IPS-18a (cell line): ENCODE measurements around the gene DUSP23.

Experiments used
- H3K27ac ChIP-seq: one replicate; pipeline ENCODE4 v1.5.1; 2013; ENCODE audit warnings: low read length
- H3K27me3 ChIP-seq: one replicate; pipeline ENCODE4 v1.6.1; 2013; ENCODE audit warnings: mild to moderate bottlenecking, low read length; ENCODE audit not compliant: control insufficient read depth, insufficient read depth
- H3K36me3 ChIP-seq: one replicate; pipeline ENCODE4 v1.6.1; 2013; ENCODE audit warnings: low read depth, low read length; ENCODE audit not compliant: control insufficient read depth
- H3K4me1 ChIP-seq: one replicate; pipeline ENCODE4 v1.6.1; 2013; ENCODE audit warnings: low read depth, low read length; ENCODE audit not compliant: control insufficient read depth
- H3K4me3 ChIP-seq: one replicate; pipeline ENCODE4 v1.5.1; 2013; ENCODE audit warnings: low read length
- H3K9ac ChIP-seq: one replicate; pipeline ENCODE4 v1.6.1; 2013; ENCODE audit warnings: mild to moderate bottlenecking, low read length, moderate library complexity
- H3K9me3 ChIP-seq: one replicate; pipeline ENCODE4 v1.6.1; 2013; ENCODE audit warnings: low read depth, low read length; ENCODE audit not compliant: control insufficient read depth

DUSP23 gene

DNA sequence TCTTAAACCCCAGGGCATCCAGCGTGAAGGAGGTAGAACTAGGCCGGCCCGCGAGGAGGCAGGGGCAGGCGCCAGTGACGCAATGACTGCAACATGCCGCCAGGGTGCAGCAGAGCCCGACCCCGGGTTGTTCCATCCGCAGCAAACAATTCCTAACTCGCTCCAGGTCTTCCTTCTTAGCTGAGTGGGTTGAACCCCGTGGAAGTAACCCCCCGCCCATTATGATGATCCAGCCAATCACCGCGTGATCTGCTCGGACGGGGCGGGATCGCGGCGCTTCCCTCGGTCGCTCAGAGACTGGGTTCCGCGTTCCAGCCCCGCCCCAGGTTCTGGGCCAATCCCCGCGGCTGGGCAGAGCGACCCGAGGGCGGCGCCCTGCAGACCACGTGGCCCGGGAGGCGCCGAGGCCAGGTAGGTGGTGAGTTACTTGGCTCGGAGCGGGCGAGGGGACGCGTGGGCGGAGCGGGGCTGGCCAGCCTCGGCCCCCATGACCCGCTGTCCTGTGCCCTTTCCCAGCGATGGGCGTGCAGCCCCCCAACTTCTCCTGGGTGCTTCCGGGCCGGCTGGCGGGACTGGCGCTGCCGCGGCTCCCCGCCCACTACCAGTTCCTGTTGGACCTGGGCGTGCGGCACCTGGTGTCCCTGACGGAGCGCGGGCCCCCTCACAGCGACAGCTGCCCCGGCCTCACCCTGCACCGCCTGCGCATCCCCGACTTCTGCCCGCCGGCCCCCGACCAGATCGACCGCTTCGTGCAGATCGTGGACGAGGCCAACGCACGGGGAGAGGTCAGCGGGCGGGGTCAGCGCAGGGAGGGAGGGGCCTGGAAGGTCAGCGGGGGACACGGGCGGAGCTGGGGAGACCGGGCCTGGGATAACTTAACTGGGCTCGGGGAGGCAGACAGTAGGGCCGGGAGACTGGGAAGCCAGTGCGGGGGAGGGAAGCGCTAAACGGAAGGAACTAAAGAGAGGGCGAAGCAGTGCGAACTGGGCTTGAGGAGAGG is at the start of gene DUSP23:
DUSP23 (plus strand) TSS at position 380 of the 1,000 bp plus-strand sequence; CDS start at position 519, 139 bp downstream.
- H3K4me3 ChIP-seq = peak within 1 kb of the TSS; percentile 63
- H3K9ac ChIP-seq = peak within 1 kb of the TSS; percentile 8
- no peak within 1 kb of the TSS for H3K27ac ChIP-seq

DNA sequence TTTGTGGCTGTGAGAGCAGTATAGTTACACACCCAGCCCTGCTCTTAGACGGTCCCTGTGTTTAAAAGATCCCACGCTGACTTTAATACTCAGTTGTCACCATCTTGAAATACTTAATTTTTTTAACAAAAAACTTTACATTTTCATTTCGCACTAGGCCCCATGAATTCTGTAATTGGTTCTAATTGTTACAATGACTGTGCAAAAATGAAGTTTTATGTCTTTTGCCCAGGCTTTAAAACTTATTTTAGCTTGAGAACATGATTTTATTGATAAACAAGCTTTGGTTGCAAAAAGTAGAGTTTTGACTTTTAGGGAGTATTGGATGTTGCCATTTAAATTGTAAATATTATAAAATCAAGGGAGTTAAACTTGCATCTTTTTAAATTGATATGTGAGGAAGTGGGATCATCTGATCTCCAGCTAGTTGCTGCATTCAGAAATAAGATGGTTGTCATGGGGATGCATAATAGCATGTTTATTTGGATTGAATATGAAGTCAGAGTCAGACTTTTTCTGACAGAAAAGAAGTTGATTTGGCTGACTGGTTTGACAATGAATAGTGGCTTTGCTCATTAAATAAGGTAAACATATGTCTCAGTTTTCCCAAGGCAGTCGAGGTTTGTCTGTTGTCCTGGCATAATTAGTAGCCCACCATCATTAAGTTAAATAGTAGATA is 43.4 kb upstream of the DUSP23 start:
- Histone ChIP-seq H3K4me1 (no peaks in the 10 kb centered on the region), H3K9ac (no peak overlapping the region), H3K4me3 (no peak overlapping the region), H3K27ac (no peak overlapping the region), H3K9me3 (no peaks in the 10 kb centered on the region), H3K27me3 (no peaks in the 10 kb centered on the region), H3K36me3 (no peaks in the 10 kb centered on the region)

More for the DNA sequence above, at the start of gene DUSP23:
- H3K36me3 ChIP-seq = no peaks in the 10 kb centered on the region
- peaks cover 4% of the 10 kb centered on the region for H3K27me3 ChIP-seq
- no peaks in the 10 kb centered on the region for H3K9me3 ChIP-seq
- peaks cover 13% of the 10 kb centered on the region for H3K4me1 ChIP-seq

DNA sequence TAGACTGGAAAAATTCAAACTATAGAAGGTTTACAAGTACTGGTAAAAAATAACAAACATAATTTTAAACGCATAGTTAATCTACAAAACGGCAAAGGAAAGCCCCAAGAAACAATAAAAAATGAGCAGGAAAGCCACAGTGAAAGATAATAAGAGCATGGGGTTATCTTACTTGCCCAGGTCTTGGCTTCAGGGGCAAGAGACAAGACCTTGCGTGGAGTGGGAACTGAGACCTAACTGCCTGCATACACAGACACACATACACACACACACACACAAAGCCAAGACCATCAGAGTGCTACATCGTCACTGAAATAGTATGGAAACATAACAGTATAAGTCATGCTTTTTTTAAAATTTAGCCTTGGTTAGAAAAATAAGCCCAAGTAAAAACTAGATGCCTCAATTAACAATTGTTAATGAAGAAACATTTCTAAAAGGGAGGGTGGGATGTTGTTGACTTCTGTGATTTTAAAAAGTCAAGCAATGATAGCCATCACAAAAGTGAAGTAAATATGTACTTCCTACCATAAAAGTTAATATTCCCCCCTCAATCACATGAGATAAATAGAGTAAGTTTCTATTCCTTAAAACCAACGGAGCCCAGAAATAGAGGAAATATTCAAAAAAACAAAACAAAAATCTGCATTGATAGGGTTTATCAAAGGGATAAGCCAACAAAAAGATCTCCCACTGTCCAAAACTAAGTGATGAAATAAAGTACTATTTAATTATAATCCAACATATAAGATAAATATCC is 36.9 kb upstream of the DUSP23 start:
- Histone ChIP-seq H3K9ac (no peak overlapping the region), H3K4me1 (no peaks in the 10 kb centered on the region), H3K36me3 (no peaks in the 10 kb centered on the region), H3K9me3 (no peaks in the 10 kb centered on the region), H3K27me3 (no peaks in the 10 kb centered on the region), H3K27ac (no peak overlapping the region), H3K4me3 (no peak overlapping the region)

DNA sequence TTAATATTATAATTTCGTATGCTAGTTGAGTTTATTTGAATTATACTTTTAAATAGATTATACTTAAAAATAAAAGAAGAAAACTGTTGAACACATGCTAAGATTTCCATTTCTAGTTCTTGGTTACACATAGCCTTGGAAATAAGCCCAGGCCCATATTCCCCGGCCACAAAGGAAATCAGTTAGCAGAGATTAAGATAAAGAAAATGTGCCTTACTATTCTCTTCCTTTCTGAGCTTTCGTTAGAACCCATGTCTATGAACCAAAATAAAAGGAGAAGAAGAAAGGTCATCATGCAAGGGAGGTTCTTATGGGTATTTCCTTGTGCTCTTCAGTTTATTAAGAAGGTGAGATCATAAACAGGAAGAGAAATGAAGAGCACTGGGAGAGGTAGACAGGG is 34.1 kb upstream of the DUSP23 start:
- H3K9me3 ChIP-seq = no peaks in the 10 kb centered on the region
- no peaks in the 10 kb centered on the region for H3K36me3 ChIP-seq
- H3K27ac ChIP-seq = no peak overlapping the region
- no peaks in the 10 kb centered on the region for H3K27me3 ChIP-seq
- no peaks in the 10 kb centered on the region for H3K4me1 ChIP-seq
- no peak overlapping the region for H3K9ac ChIP-seq
- H3K4me3 ChIP-seq = no peak overlapping the region

DNA sequence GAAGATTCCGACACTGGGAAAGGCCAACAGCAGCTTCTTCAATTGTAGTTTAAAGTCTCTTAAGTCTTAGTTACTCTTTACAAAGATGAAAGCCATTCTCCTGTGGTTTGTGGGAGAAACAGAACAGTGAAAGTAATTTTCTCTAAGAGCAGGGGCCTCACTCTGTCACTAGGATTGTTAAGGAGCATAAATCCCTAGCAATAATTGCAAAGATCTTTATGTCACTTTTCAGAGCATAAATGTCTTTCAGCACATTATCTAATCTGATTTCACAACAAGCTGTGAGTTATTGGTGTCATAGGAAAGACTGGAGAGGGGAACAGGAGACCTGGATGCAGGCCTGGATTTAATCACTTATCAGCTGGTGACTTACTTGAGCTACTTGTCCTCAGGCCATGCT is 32.4 kb upstream of the DUSP23 start:
- H3K36me3 ChIP-seq = no peaks in the 10 kb centered on the region
- no peak overlapping the region for H3K4me3 ChIP-seq
- H3K9ac ChIP-seq = no peak overlapping the region
- H3K4me1 ChIP-seq = no peaks in the 10 kb centered on the region
- no peaks in the 10 kb centered on the region for H3K27me3 ChIP-seq
- no peak overlapping the region for H3K27ac ChIP-seq
- H3K9me3 ChIP-seq = no peaks in the 10 kb centered on the region

DNA sequence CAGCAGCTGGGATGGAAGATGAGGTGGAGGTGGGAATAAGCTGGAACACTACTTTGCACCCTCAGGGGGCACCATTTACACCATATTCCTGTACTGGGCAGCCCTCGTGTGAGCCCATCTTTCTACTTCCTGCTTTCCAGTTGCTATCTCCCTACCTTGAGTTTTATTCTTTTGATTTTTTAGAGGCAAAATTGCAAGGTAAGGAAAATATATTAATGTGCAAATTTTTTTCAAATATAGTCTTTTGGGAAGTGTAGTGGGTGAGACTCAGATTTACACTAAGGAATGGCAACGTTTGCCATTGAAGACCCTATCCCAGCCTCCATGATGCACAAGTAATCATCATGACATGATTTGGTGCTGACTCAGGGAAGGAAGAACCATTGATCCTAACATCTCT is 31.1 kb upstream of the DUSP23 start:
- Histone ChIP-seq H3K9me3 (no peaks in the 10 kb centered on the region), H3K27me3 (no peaks in the 10 kb centered on the region), H3K4me3 (no peak overlapping the region), H3K27ac (no peak overlapping the region), H3K36me3 (no peaks in the 10 kb centered on the region), H3K4me1 (no peaks in the 10 kb centered on the region), H3K9ac (no peak overlapping the region)

DNA sequence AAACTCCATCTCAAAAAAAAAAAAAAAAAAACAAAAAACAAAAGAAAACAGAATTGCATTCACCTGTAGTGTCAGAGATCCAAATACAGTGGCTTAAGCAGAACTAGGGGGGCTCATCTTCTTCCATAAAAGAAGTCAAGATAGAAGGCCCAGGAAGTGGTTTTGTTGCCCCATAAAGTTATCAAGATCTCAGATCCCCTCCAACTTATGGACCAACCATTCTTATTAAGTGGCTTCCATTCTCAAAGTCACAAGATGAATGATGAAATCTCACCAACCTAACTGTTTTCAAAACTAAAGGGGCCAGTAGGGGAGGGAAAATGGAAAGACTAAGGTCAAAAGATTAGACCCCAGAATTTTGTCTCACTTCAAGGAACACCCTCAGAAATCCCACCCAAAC is 30.1 kb upstream of the DUSP23 start:
- H3K27ac ChIP-seq = no peak overlapping the region
- no peaks in the 10 kb centered on the region for H3K4me1 ChIP-seq
- H3K9me3 ChIP-seq = no peaks in the 10 kb centered on the region
- H3K27me3 ChIP-seq = no peaks in the 10 kb centered on the region
- no peaks in the 10 kb centered on the region for H3K36me3 ChIP-seq
- no peak overlapping the region for H3K9ac ChIP-seq
- no peak overlapping the region for H3K4me3 ChIP-seq

DNA sequence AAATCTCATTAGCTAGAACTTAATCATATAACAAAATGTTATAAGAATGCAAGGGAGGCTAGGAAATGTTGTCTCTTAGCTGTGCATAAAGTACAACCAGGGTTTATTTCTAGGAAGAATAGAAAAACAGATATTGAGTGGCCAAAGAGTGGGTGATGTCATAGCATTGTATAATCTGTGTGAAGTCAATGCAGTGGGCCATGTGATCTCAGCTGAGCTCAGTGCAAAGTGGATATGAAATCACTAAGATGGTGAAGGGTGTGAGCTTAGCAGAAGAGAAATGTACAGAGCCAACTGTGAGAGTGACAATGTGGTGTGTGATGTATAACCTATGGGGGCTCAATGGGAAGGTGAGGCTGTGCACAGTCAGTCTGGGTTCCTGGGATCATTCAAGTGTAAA is 29.7 kb upstream of the DUSP23 start:
- no peaks in the 10 kb centered on the region for H3K36me3 ChIP-seq
- H3K9me3 ChIP-seq = no peaks in the 10 kb centered on the region
- no peak overlapping the region for H3K9ac ChIP-seq
- H3K4me1 ChIP-seq = no peaks in the 10 kb centered on the region
- no peak overlapping the region for H3K4me3 ChIP-seq
- no peak overlapping the region for H3K27ac ChIP-seq
- H3K27me3 ChIP-seq = no peaks in the 10 kb centered on the region

DNA sequence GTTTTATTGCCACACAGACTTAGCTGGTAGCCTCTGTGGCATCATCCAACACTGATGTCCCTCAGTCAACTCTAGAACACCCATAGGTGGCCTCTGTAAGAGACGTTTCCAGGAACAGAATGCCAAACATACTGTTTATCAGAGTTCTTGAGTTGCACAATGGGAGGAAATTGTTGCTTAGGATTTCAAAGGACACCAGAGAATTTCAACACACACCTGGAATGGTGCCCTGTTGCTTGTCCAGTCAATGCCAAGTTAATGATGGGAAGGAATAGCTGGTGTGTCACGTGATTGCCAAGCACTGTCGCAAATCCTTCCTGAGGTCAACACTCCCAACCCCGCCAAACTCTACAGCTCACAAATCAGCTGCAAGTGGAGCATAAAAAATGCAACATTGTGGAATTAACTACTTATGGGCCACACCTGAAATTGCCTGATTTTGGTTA is 28.6 kb upstream of the DUSP23 start:
- Histone ChIP-seq H3K27me3 (no peaks in the 10 kb centered on the region), H3K27ac (no peak overlapping the region), H3K9me3 (no peaks in the 10 kb centered on the region), H3K36me3 (no peaks in the 10 kb centered on the region), H3K9ac (no peak overlapping the region), H3K4me3 (no peak overlapping the region), H3K4me1 (no peaks in the 10 kb centered on the region)

DNA sequence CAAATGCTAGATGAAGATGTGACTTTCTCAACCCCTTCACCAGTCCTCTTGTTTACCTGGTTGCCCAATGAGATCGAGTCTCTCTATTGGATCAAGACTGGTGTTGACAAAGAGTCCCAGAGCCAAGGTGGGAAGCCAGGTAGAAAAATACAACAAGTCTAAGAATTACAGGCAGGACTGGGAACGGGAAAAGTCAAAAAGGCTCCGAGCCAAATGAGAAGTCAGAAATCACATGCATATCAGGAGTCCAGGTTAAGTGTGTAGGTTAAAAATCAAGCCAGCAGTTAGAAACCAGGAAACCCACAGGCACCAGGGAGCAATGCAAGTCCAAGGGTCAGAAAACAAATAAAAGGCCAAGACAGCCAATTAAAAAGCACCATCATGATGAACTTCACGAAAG is 27.4 kb upstream of the DUSP23 start:
- Histone ChIP-seq H3K4me1 (no peaks in the 10 kb centered on the region), H3K36me3 (no peaks in the 10 kb centered on the region), H3K27me3 (no peaks in the 10 kb centered on the region), H3K4me3 (no peak overlapping the region), H3K9ac (no peak overlapping the region), H3K9me3 (no peaks in the 10 kb centered on the region), H3K27ac (no peak overlapping the region)

DNA sequence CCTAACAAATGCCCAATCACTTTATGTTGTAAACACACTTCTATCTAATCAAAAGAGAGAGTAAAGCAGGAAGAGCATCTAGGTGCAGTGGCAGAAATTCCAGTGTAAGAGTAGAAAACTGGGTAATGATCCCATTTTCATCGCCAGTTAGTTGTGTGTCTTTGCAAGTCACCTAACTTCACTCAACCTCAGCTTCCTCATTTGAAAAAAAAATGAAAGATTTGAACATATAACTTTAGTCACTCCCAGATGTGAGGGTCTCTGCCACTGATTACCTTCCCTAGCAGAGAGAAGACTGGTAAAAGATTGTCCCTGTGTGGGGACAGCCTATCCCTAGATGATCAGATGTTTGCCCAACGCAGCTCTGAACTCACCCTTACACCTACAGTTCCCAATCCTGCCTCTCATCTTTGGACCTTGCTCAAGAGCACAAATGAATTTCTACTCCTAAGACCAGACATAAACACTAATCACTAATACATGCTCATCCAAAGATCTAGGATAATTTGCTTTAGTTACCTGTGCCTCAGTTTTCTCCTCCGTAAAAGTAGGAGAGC is 25.2 kb upstream of the DUSP23 start:
- Histone ChIP-seq H3K9me3 (no peaks in the 10 kb centered on the region), H3K27ac (no peak overlapping the region), H3K27me3 (no peaks in the 10 kb centered on the region), H3K36me3 (no peaks in the 10 kb centered on the region), H3K9ac (no peak overlapping the region), H3K4me3 (no peak overlapping the region), H3K4me1 (no peaks in the 10 kb centered on the region)
